H9 (cell line): ENCODE results near the gene ATP4A. TPM values are rescaled to one million over a fixed set of nuclear protein-coding genes. Genes with fewer than 3 reads are reported as not detected.

Source experiments
- DNase-seq: peaks from one replicate; pipeline ENCODE4 v3.0.0-alpha.2; 2017
- H2AFZ ChIP-seq: one replicate; pipeline ENCODE4 v1.6.1; 2013; ENCODE audit warnings: mild to moderate bottlenecking, low read length, control low read depth, moderate library complexity
- H2AK5ac ChIP-seq: 2 replicates; pipeline ENCODE4 v1.6.1; 2013; ENCODE audit warnings: low read length, control low read depth, mixed read lengths; ENCODE audit not compliant: insufficient read length
- H2BK120ac ChIP-seq: one replicate; pipeline ENCODE4 v1.6.1; 2013; ENCODE audit warnings: low read depth, mild to moderate bottlenecking, low read length, control low read depth, inconsistent platforms; ENCODE audit not compliant: poor library complexity, severe bottlenecking
- H2BK12ac ChIP-seq: 2 replicates; pipeline ENCODE4 v1.6.1; 2013; ENCODE audit warnings: low read length, control low read depth, mixed read lengths, low read depth; ENCODE audit not compliant: insufficient read length
- H2BK15ac ChIP-seq: 2 replicates; pipeline ENCODE4 v1.6.1; 2013; ENCODE audit warnings: low read depth, low read length, control low read depth
- H2BK20ac ChIP-seq: one replicate; pipeline ENCODE4 v1.6.1; 2013; ENCODE audit warnings: low read depth, mild to moderate bottlenecking, low read length, control low read depth, inconsistent platforms; ENCODE audit not compliant: poor library complexity, severe bottlenecking
- H2BK5ac ChIP-seq: 2 replicates; pipeline ENCODE4 v1.6.1; 2013; ENCODE audit warnings: low read length, control low read depth, mixed read lengths; ENCODE audit not compliant: insufficient read length
- H3K14ac ChIP-seq: 2 replicates; pipeline ENCODE4 v1.6.1; 2013; ENCODE audit warnings: low read length, control low read depth; ENCODE audit not compliant: insufficient read depth
- H3K18ac ChIP-seq: 2 replicates; pipeline ENCODE4 v1.6.1; 2013; ENCODE audit warnings: low read depth, mild to moderate bottlenecking, mixed read lengths, low read length, control low read depth; ENCODE audit not compliant: insufficient read length
- H3K23ac ChIP-seq: 2 replicates; pipeline ENCODE4 v1.6.1; 2013; ENCODE audit warnings: low read length, control low read depth, mixed read lengths, low read depth; ENCODE audit not compliant: insufficient read length
- H3K23me2 ChIP-seq: 2 replicates; pipeline ENCODE4 v1.6.1; 2013; ENCODE audit warnings: low read depth, mild to moderate bottlenecking, mixed read lengths, low read length, control low read depth; ENCODE audit not compliant: insufficient read length, poor library complexity, severe bottlenecking
- H3K27ac ChIP-seq: 2 replicates; pipeline ENCODE4 v1.5.1; 2013; ENCODE audit warnings: low read length, control low read depth, mixed read lengths, low read depth; ENCODE audit not compliant: insufficient read length
- H3K27me3 ChIP-seq: 2 replicates; pipeline ENCODE4 v1.6.1; 2013; ENCODE audit warnings: low read length, control low read depth, inconsistent platforms; ENCODE audit not compliant: insufficient read depth
- H3K4ac ChIP-seq: 2 replicates; pipeline ENCODE4 v1.6.1; 2013; ENCODE audit warnings: low read depth, mild to moderate bottlenecking, control low read depth, inconsistent platforms, low read length, moderate library complexity
- H3K4me1 ChIP-seq: 2 replicates; pipeline ENCODE4 v1.6.1; 2013; ENCODE audit warnings: low read length, control low read depth, inconsistent platforms; ENCODE audit not compliant: insufficient read depth
- H3K4me2 ChIP-seq: 2 replicates; pipeline ENCODE4 v1.6.1; 2013; ENCODE audit warnings: low read length, control low read depth, mixed read lengths; ENCODE audit not compliant: insufficient read length, insufficient read depth
- H3K56ac ChIP-seq: 2 replicates; pipeline ENCODE4 v1.6.1; 2013; ENCODE audit warnings: low read depth, mild to moderate bottlenecking, mixed read lengths, low read length, control low read depth; ENCODE audit not compliant: insufficient read length
- H3K79me1 ChIP-seq: 2 replicates; pipeline ENCODE4 v1.6.1; 2013; ENCODE audit warnings: low read depth, mild to moderate bottlenecking, moderate library complexity, low read length, control low read depth, inconsistent platforms; ENCODE audit not compliant: insufficient read depth, poor library complexity, severe bottlenecking
- H3K79me2 ChIP-seq: 2 replicates; pipeline ENCODE4 v1.6.1; 2013; ENCODE audit warnings: low read length, control low read depth, inconsistent platforms; ENCODE audit not compliant: insufficient read depth
- H3K9ac ChIP-seq: 2 replicates; pipeline ENCODE4 v1.6.1; 2013; ENCODE audit warnings: low read length, control low read depth, mixed read lengths; ENCODE audit not compliant: insufficient read length; ENCODE audit errors: extremely low read depth
- H3K9me3 ChIP-seq: one replicate; pipeline ENCODE4 v1.6.1; 2013; ENCODE audit warnings: low read depth, low read length, inconsistent platforms; ENCODE audit not compliant: control insufficient read depth
- H3T11ph ChIP-seq: one replicate; pipeline ENCODE4 v1.6.1; 2013; ENCODE audit warnings: mild to moderate bottlenecking, low read length, control low read depth, inconsistent platforms
- H4K20me1 ChIP-seq: one replicate; pipeline ENCODE4 v1.6.1; 2013; ENCODE audit not compliant: control insufficient read depth, insufficient read length, insufficient read depth
- H4K5ac ChIP-seq: 2 replicates; pipeline ENCODE4 v1.6.1; 2013; ENCODE audit warnings: low read depth, mild to moderate bottlenecking, mixed read lengths, low read length, control low read depth; ENCODE audit not compliant: insufficient read length
- H4K8ac ChIP-seq: replicated peaks from 2 replicates; pipeline ENCODE4 v1.6.1; 2013; ENCODE audit warnings: low read length, control low read depth, mixed read lengths, low read depth; ENCODE audit not compliant: insufficient read length
- H4K91ac ChIP-seq: 2 replicates; pipeline ENCODE4 v1.6.1; 2013; ENCODE audit warnings: low read depth, mild to moderate bottlenecking, moderate library complexity, mixed read lengths, low read length, control low read depth; ENCODE audit not compliant: insufficient read length
- H3K27ac Mint-ChIP-seq, 3 experiments: 2 replicates in 2 of 3; 3 replicates in 1 of 3; pipeline ENCODE4 v1.8.0; 2020 to 2021; ENCODE audit warnings: mixed read lengths in 3 of 3, mild to moderate bottlenecking in 1 of 3, moderate library complexity in 1 of 3
- H3K27me3 Mint-ChIP-seq: 2 replicates; pipeline ENCODE4 v1.8.0; 2021; ENCODE audit warnings: low read depth, mild to moderate bottlenecking, moderate library complexity, mixed read lengths
- H3K36me3 Mint-ChIP-seq, 3 experiments: 2 replicates in 2 of 3; 3 replicates in 1 of 3; pipeline ENCODE4 v1.8.0; 2020 to 2021; ENCODE audit warnings: low read depth in 3 of 3, mixed read lengths in 3 of 3; ENCODE audit not compliant: insufficient read depth in 1 of 3
- H3K4me1 Mint-ChIP-seq, 2 experiments: 2 replicates each; pipeline ENCODE4 v1.8.0; 2020; ENCODE audit warnings: mixed read lengths in 2 of 2
- H3K4me3 Mint-ChIP-seq, 2 experiments: 2 replicates in 1 of 2; 3 replicates in 1 of 2; pipeline ENCODE4 v1.8.0; 2020 to 2021; ENCODE audit warnings: mild to moderate bottlenecking in 2 of 2, mixed read lengths in 2 of 2, moderate library complexity in 1 of 2
- H3K9me3 Mint-ChIP-seq, 2 experiments: 2 replicates in 1 of 2; 3 replicates in 1 of 2; pipeline ENCODE4 v1.8.0; 2020; ENCODE audit warnings: mild to moderate bottlenecking in 2 of 2, mixed read lengths in 2 of 2, moderate library complexity in 1 of 2
- CTCF ChIP-seq: fragments of 200-600 bp; sonication (generic); conservative IDR thresholded peaks from 3 replicates; pipeline ENCODE4 v1.8.0; 2021; ENCODE audit warnings: antibody characterized with exemption, mild to moderate bottlenecking
- WGBS: extraction: QIAGEN DNeasy Blood & Tissue Kit; methylation state at CpG from one replicate; pipeline ENCODE4 v1.1.7; 2013; ENCODE audit warnings: missing lambda C conversion rate, low lambda C conversion rate, mixed read lengths; ENCODE audit not compliant: insufficient read length; ENCODE audit errors: extremely low coverage; 5-methylcytosine and 5-hydroxymethylcytosine counted together
- total RNA-seq: library from RNA; stranded (reverse); gene quantifications from 2 replicates; pipeline ENCODE4 v1.2.1, GENCODE V29; 2021

Gene ATP4A
- total RNA-seq, 1 experiment from 2014 or later, result 0.24 TPM

- no peak overlapping the region for H4K5ac ChIP-seq
- no peaks in the 10 kb centered on the region for H3K27me3 ChIP-seq
- H2BK15ac ChIP-seq, result no peak overlapping the region
- DNase-seq, result peak; percentile 58
- no peaks in the 10 kb centered on the region for H3K9me3 ChIP-seq
- H4K91ac ChIP-seq, result no peak overlapping the region
- H3K9ac ChIP-seq, result no peak overlapping the region
- H3K4ac ChIP-seq, result no peak overlapping the region
- H3K23ac ChIP-seq, result no peak overlapping the region
- H3K4me2 ChIP-seq, result peak overlapping the region; percentile 1
- H3K4me1 ChIP-seq, result peaks cover 5% of the 10 kb centered on the region; the same call in 1 of the 2 replicates
- no peaks in the 10 kb centered on the region for H3K79me1 ChIP-seq
- peaks cover 7% of the 10 kb centered on the region for H3K23me2 ChIP-seq
- Mint-ChIP-seq H3K27ac (peak overlapping the region in 2 of 3 experiments; percentile 52 to 65; a peak in 4 of 7 replicates), H3K9me3 (no peaks in the 10 kb centered on the region; a peak in 1 of 5 replicates), H3K4me3 (peak overlapping the region in 1 of 2 experiments; percentile 72; a peak in 3 of 5 replicates), H3K27me3 (peaks cover 48% of the 10 kb centered on the region), H3K4me1 (peaks cover 18 to 42% of the 10 kb centered on the region in 2 experiments), H3K36me3 (no peaks in the 10 kb centered on the region; a peak in 2 of 7 replicates)
- H2BK120ac ChIP-seq, result no peak overlapping the region
- no peak overlapping the region for H2BK20ac ChIP-seq
- H3K27ac ChIP-seq, result no peak overlapping the region
- H3K14ac ChIP-seq, result peak overlapping the region; percentile 43; the same call in 1 of the 2 replicates
- H2AK5ac ChIP-seq, result no peak overlapping the region
- H3K79me2 ChIP-seq, result no peaks in the 10 kb centered on the region
- H3T11ph ChIP-seq, result no peak overlapping the region
- no peak overlapping the region for H2BK12ac ChIP-seq
- no peak overlapping the region for H4K8ac ChIP-seq
- H2BK5ac ChIP-seq, result no peak overlapping the region
- WGBS, result no CpG with 5 or more reads among the region's 11 CpGs
- no peak overlapping the region for H3K18ac ChIP-seq
- no peak overlapping the region for H3K56ac ChIP-seq
- H2AFZ ChIP-seq, result no peak overlapping the region
- H4K20me1 ChIP-seq, result no peaks in the 10 kb centered on the region
- TF ChIP-seq CTCF, result no peak
Observed at GRCh38 chr19:35524181-35524837, 39.1 kb downstream of the ATP4A start.
